ENCODE results near the gene LRFN2.

LRFN2 gene

GRCh38 chr6:40473026-40473425 is 114.1 kb downstream of the LRFN2 start:
- TF ChIP-seq CTCF (IDR thresholded peaks at IDR 0.05; ENCODE audit: extremely low read depth, missing control alignments), result no peak
- DNase-seq (ENCODE audit: low spot score), result no peak

GRCh38 chr6:40472353-40472752 is 114.8 kb downstream of the LRFN2 start:
- no peak for DNase-seq (ENCODE audit: low spot score)
- no peak for TF ChIP-seq CTCF (IDR thresholded peaks at IDR 0.05; ENCODE audit: extremely low read depth, missing control alignments)

GRCh38 chr6:40471243-40471642 is 115.9 kb downstream of the LRFN2 start:
- no peak for TF ChIP-seq CTCF (IDR thresholded peaks at IDR 0.05; ENCODE audit: extremely low read depth, missing control alignments)
- DNase-seq (ENCODE audit: low spot score), result no peak

GRCh38 chr6:40469323-40469722 is 117.8 kb downstream of the LRFN2 start:
- TF ChIP-seq CTCF (IDR thresholded peaks at IDR 0.05; ENCODE audit: extremely low read depth, missing control alignments), result no peak
- no peak for DNase-seq (ENCODE audit: low spot score)

- no peak for DNase-seq (ENCODE audit: low spot score)
- no peak for TF ChIP-seq CTCF (IDR thresholded peaks at IDR 0.05; ENCODE audit: extremely low read depth, missing control alignments)
These were observed 120.1 kb downstream of the LRFN2 start for GRCh38 chr6:40466986-40467539.

GRCh38 chr6:40461643-40462042 is 125.5 kb downstream of the LRFN2 start:
- TF ChIP-seq CTCF (IDR thresholded peaks at IDR 0.05; ENCODE audit: extremely low read depth, missing control alignments), result no peak
- no peak for DNase-seq (ENCODE audit: low spot score)

- no peak for TF ChIP-seq CTCF (IDR thresholded peaks at IDR 0.05; ENCODE audit: extremely low read depth, missing control alignments)
- DNase-seq (ENCODE audit: low spot score), result no peak
These were observed 126.8 kb downstream of the LRFN2 start for GRCh38 chr6:40460380-40460779.

Measured in GM20000 (cell line).